AG08396 (cell line): ENCODE results near the gene MRI1.
"Not testable (repeated sequence)": the region's sequence is repeated elsewhere in the genome, so short reads cannot be mapped to it uniquely, and the experiment has no call there.

Experiments used
- DNase-seq: peaks from one replicate; pipeline ENCODE4 v3.0.0; 2012; ENCODE audit warnings: low spot score, mixed read lengths

MRI1 gene

GRCh38 chr19:13761423-13761822, 2.9 kb upstream of the MRI1 start:
- no peak for DNase-seq

GRCh38 chr19:13762635-13763235, 1.6 kb upstream of the MRI1 start:
- no peak for DNase-seq

GRCh38 chr19:13763265-13763664, 1.1 kb upstream of the MRI1 start:
- no peak for DNase-seq

GRCh38 chr19:13764821-13765394, 586 bp downstream of the MRI1 start:
- peak; percentile 39 for DNase-seq

GRCh38 chr19:13765395-13766094, 1.2 kb downstream of the MRI1 start:
- DNase-seq = no peak

GRCh38 chr19:13766095-13766481, 1.8 kb downstream of the MRI1 start:
- DNase-seq = no peak

- no peak for DNase-seq
Observed at GRCh38 chr19:13768510-13768909, 4.2 kb downstream of the MRI1 start.

- no peak for DNase-seq
Observed at GRCh38 chr19:13770013-13770635, 5.8 kb downstream of the MRI1 start.

GRCh38 chr19:13774217-13775191, 10.2 kb downstream of the MRI1 start, which contains the start of gene C19orf53:
TSS of gene C19orf53 (plus strand) at chr19:13774456. CDS start at chr19:13774478, 22 bp downstream.
- peak; percentile 91 for DNase-seq

- DNase-seq = no peak
Observed at GRCh38 chr19:13778398-13778797, 14.1 kb downstream of the MRI1 start.

- no peak for DNase-seq
Observed at GRCh38 chr19:13778847-13779246, 14.5 kb downstream of the MRI1 start.

GRCh38 chr19:13779794-13780193, 15.5 kb downstream of the MRI1 start:
- not testable (repeated sequence) for DNase-seq

- DNase-seq = peak; percentile 87
Observed at GRCh38 chr19:13781547-13781946, 17.2 kb downstream of the MRI1 start.

GRCh38 chr19:13782537-13782936, 18.2 kb downstream of the MRI1 start:
- no peak for DNase-seq

- DNase-seq = no peak
Observed at GRCh38 chr19:13783565-13784500, 19.5 kb downstream of the MRI1 start.

- peak; percentile 73 for DNase-seq
Observed at GRCh38 chr19:13784731-13785452, 20.6 kb downstream of the MRI1 start.

GRCh38 chr19:13788991-13789390, 24.7 kb downstream of the MRI1 start:
- peak; percentile 40 for DNase-seq

- no peak for DNase-seq
Observed at GRCh38 chr19:13790354-13790753, 26.0 kb downstream of the MRI1 start.

- not testable (repeated sequence) for DNase-seq
Observed at GRCh38 chr19:13793317-13793716, 29.0 kb downstream of the MRI1 start.

- DNase-seq = peak; percentile 80
Observed at GRCh38 chr19:13794398-13794756, 30.1 kb downstream of the MRI1 start.
